Stimulated activated CD4-positive, alpha-beta T cell treated with anti-CD3 and anti-CD28 coated beads, Interleukin-1b, Interleukin-23, amount 100 ng/mL, for 48 hours (primary cell): Measurements from ENCODE around the gene KCNN2.

ENCODE experiments used
- DNase-seq: peaks from one replicate; pipeline ENCODE4 v3.0.0-alpha.2; 2020

Gene KCNN2

DNA sequence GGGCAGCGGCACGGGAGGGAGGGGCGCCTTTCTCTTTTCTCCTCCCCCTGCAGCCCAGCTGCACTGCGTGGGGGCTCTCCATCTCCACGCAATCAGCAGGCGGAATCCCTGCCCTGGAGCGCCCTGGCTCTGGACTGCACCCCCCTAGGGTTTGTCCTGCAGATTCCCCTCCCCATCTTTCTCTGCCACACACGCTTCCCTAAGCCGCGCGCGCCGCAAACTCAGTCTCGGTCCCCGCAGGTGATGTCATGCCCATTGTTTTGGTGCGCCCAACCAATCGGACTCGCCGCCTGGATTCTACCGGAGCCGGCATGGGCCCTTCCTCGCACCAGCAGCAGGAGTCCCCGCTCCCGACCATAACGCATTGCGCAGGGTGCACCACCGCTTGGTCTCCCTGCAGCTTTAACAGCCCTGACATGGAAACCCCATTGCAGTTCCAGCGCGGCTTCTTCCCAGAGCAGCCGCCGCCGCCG lies at the start of gene KCNN2:
TSS of gene KCNN2 (plus strand) at position 347 of the 473 bp plus-strand sequence. CDS start at position 417, 70 bp downstream.
- DNase-seq: no peak

DNA sequence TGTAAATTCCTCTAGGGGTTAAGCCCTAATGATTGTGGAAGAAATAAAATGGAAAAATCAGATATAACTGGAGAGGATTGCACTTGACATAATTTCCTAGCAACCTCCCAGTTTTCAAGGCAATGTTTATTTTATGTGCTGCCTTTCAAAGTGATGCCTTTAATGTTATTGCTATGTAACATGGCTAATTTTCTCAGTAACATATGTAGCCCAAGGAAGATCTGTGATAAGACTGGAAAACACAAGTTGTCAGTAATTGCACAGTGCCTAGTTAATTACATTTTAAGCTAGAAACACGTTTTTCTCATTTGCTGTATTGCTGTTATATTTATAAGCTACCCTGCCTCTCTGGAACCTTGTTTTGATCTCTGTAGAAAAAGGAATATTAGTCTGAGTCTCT lies 49.2 kb upstream of the KCNN2 start:
- no peak for DNase-seq

DNA sequence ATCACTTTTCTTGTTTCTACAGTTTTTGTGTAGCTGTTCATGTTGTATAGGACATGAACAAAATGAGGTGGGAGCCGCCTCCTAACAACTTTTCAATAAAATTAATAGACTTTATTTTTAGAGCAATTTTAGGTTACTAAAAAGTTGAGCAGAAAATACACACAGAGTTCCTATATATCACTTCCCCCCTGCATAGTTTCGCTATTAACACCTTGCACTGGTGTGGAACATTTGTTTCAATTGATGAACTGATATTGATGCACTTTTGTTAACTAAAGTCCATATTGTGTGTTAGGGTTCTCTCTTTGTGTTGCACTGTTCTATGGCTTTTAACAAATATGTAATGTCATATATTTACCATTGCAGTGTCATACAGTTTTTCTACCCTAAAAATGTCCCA lies 47.8 kb upstream of the KCNN2 start:
- DNase-seq: no peak

DNA sequence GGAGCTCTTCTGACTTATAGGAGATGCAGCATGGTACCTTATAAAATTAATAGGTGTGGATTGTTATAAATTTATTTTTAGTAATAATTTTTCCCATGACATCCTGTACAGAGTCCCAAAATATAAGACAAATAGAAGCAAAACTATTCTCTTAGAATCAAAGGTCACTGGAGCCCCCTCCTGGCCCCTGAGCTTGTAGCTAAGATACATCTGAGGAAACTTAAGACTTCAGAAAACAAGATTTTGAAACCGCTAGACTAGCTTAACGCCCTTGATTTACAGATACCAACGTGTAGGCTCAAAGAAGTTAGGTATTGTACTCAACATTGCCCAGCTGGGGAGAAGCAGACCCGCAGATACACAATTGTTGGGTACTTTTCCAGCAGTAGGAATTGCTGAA lies 45.7 kb upstream of the KCNN2 start:
- DNase-seq: no peak

DNA sequence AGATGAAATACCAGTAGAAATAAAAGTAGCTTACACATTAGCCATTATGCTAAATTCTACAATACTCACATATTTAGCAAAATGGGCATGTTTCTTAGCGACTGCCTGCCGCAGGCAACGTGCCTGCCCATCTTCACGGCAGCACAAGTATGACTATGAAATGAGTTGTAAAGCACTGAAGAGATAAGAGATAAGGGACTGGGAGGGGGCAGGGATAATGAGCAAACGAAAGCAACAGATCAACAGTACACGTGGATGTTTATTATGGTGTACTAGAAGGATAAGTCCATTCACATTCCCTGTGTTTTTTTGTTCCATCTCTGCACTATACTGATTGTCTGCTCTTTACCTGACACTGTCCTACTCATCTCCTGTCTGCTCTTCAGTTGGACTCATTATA lies 44.1 kb upstream of the KCNN2 start:
- DNase-seq: no peak

DNA sequence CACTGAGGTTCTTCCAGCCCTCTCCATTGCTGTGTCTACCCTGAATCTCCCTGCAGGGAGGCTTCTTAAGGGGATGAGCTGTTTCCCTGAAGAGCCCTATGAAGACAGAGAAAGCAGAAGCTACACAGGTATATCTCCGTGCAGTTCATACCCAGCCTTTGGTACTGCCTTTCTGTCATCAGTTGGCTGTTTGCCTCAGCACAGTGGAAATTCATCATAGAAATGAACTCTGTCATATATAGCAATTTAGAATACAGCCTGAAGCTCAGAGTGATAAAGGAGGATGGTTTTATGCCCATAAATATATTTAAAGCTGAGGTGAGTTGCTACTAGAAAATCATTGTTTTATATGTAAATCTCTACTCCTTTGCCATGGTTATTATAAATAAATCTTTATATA lies 42.6 kb upstream of the KCNN2 start:
- no peak for DNase-seq

DNA sequence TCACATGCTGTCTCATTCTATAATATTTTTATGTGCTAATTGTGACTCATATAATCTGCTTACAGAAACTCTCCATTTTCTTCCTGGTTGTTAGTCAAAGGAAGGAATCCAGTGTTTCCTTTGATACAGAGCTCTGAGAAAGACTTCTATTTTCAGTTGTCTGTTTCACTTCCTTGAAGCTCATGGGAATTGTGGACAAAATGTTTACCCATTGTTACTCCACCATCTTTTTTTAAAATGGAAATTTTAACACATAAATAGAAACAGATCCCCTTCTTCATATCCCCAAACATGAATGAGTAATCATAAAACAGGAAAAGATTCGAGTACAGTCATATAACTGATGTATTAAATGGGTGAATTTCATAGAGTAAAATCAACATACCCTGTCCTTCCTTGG lies 42.0 kb upstream of the KCNN2 start:
- DNase-seq: no peak

DNA sequence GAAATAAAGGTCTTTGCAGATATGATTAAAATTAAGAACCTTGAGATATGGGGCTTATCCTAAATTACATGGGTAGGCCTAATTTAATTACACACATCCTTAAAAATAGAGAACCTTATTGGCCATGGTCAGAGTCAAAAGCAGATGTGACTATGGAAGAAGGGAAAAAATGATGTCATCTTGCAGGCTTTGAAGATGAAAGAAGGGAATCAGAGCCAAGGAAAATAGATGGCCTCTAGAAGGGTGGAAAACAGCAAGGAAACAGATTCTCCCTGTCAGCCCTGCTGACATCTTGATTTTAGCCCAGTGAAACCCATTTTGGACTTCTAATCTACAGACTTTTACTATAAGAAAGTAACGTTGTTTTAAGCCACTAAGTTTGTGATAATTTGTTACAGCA lies 37.6 kb upstream of the KCNN2 start:
- no peak for DNase-seq

DNA sequence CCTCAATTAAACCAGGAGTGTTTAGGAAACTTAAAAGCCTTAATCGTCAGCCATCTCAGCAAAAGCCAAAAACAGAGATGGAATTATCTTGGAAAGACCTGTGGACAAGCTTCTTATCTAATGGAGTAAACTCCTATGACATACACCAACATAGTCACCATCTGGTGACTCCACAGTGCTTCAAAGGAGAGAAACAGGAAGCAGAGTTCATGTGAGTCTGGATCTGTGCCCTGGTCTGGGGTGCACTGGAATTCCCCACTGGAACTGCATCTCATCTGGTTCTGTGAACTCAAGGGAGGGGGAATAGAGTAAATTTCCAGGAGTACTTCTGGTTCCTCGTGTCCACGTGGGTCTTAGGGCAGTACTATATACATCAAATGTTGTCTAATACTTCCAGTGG lies 36.3 kb upstream of the KCNN2 start:
- DNase-seq: no peak

DNA sequence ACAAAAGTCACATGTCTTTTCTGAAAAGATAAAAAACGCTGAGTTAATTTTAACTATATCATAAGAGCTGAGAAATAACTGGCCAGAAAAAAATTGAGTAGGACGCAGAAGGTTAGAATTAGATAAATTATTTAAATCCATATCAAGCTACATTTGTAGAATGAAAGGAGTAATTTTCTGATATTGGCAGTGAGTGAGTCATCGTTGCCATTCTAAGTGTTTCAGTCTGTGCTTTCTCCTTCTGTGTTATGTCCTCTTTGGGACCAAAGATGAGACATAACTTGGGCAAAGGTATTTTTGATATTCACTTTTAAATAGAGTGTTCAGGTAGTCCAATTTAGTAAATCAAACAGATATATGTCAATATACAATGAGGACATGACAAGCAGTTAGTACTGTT lies 34.4 kb upstream of the KCNN2 start:
- no peak for DNase-seq

DNA sequence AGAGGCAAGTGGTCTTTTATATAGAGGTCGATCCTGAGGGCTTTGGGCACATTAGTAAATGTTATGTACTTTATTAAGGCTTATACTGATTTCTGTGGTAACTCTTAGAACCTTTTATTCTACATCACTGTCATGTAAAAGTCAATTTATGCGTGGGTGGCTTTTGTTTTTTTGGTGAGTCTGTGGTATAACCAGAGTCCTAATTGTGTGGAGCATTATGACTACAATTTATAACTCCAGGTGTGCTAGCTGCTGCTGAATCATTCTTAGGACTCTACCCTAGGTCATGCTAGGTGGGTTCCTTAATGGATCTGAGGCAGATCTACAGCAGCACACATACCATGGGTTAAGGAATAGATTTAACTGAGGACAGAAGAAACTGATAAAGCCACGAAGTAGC lies 33.9 kb upstream of the KCNN2 start:
- DNase-seq: no peak

DNA sequence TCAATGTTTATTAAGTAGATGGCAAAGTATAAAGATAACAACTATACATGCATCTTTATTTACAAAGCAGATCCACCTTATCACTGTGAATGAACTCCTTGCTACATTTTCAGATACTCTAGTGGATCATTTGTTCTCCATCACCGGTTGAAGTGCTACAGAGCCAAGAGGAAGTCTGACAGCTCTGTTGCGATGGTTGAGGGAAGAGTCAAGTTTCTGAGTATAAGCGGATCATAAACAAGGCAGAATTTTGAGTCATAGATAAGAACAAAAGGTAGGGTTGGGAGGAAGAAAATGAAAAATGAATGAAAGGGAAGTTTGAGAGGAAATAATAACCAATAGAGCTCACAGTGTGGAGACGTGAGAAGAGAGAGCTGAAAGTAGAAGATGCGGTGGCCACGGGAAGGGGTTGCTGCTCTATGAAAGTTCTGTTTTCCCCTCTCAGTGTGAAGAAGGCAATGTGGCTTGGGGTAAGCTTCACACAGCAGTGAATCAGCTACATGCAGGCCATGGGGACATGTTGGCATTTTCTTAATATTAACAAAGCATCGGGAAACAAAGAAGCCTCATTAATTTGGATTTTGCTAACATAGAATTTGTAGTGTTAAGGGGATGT lies 30.8 kb upstream of the KCNN2 start:
- DNase-seq: no peak

DNA sequence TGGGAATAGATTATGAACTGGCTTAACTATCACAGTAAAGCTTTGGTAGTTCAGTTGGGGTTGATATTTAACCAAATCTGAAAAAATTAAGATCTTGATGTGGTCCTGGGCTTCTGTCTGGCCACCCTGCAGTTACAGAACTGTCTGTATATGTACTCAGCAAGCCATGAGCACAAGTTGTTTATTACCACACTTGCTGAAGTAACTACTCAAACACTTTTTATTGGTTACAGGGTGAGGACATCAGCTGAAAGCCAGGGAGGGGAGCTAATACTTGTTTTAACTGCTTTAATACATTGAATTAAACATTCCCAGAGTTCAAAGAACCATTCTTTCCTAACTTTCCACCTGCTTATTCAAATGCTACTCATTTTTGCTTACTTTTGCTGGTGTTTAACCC lies 29.4 kb upstream of the KCNN2 start:
- DNase-seq: no peak

DNA sequence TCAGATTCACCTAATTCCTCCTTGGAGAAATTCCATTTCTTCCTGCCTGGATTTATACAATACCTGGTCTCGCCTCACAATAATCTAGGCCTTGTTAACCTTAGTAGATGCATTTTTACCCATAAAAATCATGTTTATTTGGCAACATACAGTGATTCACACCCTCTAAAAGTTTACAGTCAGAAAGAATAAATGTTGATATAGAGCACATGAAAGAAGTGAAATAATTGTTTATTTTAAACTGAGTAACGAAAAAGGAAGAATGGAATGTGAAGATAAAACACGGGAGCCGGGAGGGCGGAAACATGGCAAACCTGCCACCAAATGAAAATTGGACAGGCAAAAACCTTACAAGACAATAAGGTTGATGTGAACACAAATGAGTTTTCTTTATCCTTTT lies 28.9 kb upstream of the KCNN2 start:
- DNase-seq: no peak

DNA sequence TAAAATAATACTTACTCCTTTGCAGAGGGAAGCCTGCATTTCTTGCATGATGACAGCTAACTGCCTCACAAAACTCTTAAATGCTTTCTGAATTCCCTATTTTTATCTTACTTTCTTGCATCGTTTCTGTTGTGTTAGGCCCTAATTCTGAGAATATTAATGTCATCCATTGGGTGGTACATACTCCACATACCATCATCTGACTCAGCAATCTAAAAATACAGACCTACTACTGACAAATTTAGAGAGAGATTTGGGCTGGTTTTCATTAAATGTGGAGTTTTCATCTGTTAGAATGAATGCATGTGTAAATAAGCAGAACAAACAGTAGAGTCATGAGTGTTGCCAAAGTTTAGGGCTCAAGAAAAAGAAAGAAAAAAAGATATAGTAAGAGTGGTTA lies 26.5 kb upstream of the KCNN2 start:
- DNase-seq: no peak

DNA sequence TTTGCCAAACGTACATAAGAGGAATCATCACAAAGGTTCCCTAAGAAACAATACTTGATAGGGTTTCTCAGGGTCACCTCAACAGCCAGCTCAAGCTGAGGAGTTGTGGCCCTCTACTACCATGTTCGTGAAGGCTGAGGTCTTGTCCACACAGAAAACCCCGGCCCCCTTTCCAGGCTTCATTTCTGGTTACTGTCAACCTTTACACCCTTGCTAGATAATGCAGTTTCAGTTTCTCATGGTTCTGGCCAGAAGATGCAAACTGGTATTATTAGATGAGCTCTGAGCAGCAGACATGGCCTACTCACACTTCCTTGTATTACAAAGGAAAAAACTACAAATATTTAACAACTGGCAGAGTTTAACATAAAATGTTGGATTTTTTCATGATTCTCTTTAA lies 22.8 kb upstream of the KCNN2 start:
- no peak for DNase-seq

DNA sequence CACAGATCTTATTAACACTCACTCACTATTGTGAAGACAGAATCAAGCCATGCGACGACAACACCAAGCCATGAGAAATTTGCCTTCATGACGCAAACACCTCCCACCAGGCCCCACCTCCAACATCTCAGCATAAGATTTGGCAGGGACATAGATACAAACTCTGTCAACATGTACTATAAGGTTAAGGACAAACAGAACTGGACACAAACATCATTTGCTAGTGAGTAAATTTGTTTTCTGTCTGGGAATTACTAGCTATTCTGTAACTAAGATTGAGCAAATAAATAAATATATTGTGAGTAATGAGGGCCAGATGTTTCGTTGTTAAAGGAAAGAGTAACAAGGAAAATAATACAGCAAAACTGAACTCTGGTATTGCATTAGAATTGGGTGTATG lies 15.7 kb upstream of the KCNN2 start:
- DNase-seq: no peak

DNA sequence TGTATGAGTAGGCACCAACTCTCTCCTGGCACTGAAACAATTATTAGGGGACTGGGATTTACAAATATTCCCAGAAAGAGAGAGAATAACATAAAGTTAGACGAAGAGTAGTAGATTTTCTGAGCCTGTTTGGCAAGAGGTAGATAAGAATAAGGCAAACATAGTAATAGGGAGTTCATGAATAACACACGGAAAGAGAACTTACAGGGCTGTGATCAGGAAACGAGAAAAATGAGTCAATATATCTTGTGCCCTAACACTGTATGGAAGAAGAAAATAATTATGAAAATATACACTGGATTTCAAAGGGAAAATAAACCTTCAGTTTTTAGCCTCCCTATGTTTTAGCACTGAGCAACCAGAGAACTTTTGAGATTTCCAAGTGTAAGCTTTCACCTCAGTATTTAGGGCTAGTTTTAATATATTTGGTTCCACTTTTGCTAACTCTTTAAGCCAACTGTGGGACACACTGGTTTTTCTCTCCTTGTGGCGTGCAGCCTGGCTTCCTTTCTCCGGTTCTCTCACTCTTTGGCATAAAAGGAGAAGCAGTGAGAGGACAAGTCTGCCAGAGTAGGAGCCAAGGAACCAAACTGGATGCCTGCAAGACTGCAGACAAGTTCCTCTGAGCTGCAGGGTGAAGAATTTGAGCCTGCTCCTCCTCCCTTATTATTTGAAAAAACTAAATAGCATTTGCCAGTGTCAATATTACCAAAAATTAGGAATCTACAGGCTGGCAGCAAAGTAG lies 6.6 kb upstream of the KCNN2 start:
- no peak for DNase-seq

DNA sequence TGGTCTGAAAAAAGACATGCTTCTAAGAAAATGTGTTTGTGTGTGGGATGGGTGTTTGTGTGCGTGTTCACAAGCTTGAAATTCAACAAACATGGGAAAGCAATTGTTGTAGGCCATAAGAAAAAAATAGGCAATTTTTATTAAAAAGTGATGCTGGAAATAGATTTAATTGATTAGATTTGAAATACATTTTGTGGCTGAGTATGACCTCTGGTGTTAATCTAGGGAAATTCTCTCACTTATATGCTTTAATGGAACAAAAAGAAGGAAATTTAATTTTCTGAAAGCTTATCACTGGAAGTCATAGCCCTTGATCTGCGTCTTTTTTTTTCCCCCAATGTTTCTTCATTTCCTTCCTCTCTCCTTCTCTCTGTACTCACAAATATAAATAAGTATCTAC lies 3.5 kb upstream of the KCNN2 start:
- no peak for DNase-seq

DNA sequence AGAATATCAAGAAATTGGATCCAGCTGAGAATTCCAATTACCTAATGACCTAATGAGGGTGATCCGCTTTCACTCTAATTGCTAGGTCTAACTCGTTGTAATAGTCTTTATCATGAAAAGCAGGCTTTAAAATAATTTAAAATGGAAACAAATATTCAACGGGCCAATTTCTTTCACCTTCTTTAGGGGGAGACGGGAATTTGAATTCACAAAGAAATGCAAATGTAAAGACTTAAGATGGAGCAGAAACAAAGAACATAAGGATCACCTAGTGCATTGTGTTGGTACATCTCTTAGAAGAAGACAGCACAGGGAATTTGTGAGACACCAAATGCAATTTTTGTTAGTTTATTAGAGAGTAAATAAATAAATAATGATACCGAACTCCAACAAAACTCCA lies 1.5 kb upstream of the KCNN2 start:
- DNase-seq: no peak

DNA sequence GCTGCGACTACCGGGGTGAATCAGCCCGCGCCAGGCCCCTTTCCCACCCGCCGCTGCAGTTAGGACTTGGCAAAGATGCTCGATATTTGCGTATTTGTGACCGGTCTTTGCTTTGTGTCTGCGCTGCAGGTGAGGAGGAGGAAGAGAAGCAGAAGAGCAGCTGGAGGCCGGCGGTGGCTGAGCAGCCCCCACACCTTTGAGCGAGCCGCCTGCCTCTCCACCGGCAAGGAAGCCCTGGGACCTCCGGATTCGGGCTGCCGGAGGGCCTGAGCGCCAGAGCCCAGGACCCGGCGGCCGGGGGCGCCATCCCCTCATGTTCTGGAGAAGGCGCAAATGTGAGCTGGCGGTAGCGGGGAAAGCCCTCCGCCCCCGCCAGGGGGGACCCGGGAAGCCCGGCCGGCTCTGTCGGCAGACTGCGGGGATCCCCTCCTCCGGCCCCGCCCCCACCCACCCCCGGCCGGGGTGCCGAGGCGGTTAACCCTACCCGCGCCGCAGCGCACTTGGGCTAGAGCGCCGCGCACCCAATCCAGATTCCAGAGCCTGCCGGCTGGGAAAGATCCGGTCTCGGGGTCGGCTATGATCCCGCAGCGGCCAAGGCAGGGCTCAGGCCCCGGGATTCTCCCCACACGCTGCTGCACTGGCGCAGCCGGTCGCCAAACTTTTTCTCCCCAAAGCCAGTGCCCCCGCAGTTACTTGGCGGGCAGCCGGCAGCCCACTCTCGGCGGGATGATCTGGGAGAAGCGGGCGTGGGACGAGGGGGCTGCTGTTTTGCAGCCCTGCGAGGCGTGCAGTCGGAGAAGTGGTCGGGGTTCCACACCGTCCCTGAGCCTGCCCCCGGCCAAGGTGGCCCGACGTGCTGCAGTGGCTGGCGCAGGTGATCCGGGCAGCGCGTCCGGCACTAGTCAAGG lies 800 bp upstream of the KCNN2 start:
- DNase-seq: no peak

DNA sequence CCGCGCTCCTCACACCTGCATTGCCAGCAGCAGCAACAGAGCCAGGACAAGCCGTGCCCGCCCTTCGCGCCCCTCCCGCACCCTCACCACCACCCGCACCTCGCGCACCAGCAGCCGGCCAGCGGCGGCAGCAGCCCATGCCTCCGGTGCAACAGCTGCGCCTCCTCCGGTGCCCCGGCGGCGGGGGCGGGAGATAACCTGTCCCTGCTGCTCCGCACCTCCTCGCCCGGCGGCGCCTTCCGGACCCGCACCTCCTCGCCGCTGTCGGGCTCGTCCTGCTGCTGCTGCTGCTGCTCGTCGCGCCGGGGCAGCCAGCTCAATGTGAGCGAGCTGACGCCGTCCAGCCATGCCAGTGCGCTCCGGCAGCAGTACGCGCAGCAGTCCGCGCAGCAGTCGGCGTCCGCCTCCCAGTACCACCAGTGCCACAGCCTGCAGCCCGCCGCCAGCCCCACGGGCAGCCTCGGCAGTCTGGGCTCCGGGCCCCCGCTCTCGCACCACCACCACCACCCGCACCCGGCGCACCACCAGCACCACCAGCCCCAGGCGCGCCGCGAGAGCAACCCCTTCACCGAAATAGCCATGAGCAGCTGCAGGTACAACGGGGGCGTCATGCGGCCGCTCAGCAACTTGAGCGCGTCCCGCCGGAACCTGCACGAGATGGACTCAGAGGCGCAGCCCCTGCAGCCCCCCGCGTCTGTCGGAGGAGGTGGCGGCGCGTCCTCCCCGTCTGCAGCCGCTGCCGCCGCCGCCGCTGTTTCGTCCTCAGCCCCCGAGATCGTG lies 517 bp downstream of the KCNN2 start:
- DNase-seq: no peak
